ENCODE results near the gene PPFIBP2. TPM values are rescaled to one million over a fixed set of nuclear protein-coding genes. Genes with fewer than 3 reads are reported as not detected.
"Not testable (repeated sequence)": the region's sequence is repeated elsewhere in the genome, so short reads cannot be mapped to it uniquely, and the experiment has no call there.

PPFIBP2 gene
- total RNA-seq, 1 donor from 2014 or later, result 3.9 TPM

DNA sequence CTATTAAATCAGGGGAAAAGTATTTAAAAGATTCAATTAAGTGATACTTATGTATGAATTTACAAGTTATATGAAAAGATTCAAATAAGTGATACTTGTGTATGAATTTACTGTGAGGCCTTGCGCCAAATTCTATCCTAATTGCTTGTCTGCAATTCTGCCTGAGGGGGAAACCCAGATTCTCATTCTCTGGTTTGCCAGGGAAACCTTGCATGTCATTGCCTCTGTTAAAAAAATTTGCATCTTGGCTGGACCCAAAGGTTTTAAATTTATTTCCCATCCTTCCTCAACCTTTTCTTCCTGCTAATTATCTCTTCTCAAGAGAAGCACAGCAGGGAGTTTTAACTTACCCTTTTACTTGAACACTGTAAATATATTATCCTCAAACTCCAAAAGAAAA lies 14.7 kb upstream of the PPFIBP2 start:
- DNase-seq (ENCODE audit: low read depth), result no peak

DNA sequence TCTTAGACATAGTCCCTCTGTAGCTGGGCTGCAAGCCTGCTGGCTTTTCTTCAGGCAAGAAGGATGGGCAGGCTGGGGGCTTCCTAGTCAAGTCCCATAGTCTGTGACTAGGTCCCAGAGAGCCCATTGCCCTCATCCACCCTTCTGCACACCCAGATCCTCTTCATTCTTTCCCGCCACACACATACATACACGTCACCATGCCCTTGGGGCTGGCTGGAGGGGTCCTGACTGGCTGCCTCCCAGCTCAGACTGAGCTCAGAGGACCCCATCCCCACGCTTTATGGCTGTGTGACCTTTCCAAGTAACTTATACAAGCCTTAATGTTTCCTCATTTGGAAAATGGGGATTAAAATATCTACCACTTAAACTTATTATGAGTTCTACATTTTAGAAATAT lies 13.5 kb upstream of the PPFIBP2 start:
- no peak for DNase-seq (ENCODE audit: low read depth)

DNA sequence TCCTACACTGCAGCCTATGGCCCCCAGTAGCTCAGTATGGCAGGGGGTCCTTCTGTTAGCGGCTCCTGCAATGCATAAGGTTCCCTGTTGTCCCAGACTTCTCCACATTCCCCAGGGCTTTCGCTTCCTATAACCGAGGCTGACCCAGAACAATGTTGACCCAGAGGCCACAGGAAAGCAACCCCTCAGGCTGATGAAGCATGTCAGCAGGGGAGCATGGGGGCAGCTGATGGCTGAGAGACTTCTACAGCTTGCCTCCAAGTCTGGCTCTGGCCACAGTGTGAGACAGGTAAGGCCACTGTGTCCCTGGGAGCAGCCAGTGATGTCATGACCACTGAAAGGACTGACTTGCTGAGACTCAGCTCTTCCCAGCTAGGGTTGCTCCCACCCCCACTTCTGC lies 12.5 kb upstream of the PPFIBP2 start:
- no peak for DNase-seq (ENCODE audit: low read depth)

DNA sequence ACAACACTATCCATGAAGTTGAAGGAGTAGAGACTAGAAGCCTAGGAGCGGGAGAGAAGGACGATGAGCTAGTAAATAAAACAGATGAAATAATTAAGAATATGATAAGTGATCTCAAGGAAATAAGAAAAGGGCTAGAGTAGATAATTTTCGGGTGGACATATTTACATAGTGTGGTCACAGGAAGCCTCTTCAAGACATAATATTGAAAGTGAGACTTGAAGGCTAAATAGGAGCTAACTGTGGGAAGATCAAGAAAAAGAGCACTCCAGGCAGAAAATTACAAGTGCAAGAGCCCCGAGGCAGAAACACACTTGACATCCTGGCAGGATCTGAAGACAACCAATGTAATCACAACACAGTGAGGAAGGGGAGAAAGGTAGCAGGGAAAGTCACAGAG lies 11.9 kb upstream of the PPFIBP2 start:
- no peak for DNase-seq (ENCODE audit: low read depth)

DNA sequence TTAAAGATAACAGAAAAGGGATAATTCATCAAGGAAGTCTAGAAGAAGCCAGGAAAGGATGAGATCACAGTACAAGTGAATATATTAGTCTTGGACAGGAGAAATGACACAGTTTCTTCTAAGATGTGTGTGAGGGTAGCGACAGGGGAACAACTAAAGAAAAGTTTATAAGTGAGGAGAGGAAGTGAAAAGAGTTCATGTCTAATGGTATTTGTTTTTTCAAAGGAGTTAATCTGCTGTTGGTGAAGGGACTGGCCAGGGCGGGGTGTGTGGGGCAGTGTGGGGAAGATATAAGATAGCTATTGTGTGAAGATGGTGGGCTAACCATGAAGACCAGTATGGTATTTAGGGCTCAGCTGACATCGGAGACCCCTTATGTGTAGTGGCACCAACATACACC lies 7.6 kb upstream of the PPFIBP2 start:
- no peak for DNase-seq (ENCODE audit: low read depth)

DNA sequence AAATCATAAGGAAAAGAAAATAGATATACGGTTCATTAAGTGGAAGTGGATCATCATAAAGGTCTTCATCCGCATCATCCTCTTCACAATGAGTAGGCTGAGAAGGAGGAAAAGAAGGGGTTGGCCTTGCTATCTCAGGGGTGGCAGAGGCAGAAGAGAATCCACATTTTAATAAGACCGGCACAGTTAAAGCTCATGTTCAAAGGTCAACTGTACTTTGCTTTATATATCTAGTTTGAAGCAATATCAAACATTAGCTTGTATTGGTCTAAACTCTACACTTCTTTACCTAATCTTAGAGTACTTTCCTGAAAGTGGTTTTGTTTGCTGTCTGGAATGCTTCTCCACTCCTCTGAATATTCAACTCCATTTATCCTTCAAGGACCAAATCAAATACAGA lies 5.7 kb upstream of the PPFIBP2 start:
- no peak for DNase-seq (ENCODE audit: low read depth)

DNA sequence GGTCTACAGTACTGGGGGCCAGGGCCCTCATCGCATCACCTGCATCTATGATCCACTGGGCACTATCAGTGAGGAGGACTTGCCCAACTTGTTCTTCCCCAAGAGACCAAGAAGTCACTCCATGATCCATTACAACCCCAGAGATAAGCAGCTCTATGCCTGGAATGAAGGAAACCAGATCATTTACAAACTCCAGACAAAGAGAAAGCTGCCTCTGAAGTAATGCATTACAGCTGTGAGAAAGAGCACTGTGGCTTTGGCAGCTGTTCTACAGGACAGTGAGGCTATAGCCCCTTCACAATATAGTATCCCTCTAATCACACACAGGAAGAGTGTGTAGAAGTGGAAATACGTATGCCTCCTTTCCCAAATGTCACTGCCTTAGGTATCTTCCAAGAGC lies 3.8 kb upstream of the PPFIBP2 start:
- DNase-seq (ENCODE audit: low read depth), result no peak

DNA sequence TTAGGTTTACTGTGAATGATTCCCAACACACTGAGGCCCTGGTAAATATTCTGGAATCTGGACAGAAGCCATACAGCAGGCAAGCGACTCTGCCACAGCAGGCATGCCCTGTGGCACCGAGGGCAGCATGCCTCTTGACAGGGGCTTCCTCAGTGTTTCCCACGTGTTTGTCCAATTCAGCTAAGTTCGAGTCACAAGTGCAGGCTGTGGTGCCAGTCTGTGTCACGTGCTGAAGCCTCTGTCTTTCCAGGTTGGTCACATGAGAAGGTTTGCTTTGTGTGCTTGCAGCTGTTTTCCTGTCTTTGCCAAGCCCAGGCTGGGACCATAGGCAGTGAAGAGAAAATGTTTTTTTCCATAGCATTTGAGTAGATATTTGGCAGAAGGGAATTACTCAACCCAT lies 2.4 kb upstream of the PPFIBP2 start:
- peak; percentile 36 for DNase-seq (ENCODE audit: low read depth)

DNA sequence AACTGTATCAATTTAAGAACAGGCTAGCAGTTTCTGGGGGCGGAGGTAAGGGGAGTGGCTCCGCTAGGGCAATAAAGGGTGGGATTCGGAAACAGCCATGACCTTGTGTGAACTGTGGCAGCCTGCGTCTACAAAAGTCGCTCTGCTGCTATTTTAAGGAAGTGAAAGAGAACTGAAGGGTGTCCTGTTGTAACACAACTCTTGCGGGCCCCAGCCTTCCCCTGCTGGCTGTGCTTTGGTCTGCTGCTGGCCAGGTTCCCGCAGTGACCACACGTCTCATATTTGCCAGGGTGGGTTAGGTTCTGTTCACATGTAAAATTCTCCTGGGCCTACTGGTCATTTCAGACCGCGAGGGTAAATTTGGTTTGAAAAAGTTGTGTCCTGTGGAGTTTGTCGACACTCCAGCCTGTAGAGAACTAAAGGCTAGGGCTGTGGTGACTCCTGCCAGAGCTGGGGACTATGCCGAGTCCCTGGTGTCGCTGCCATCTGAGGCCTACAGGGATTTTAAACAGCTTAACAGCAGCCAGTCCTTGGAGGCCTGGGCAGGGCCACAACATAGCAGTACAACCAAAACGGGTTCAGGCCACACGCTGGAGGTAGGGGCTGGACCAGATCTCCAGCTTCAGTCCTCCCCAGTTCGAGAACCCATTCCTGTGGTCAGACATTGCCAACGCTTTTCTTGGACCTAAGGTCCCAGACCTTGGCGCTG lies 1.1 kb upstream of the PPFIBP2 start:
- DNase-seq (ENCODE audit: low read depth), result peak; percentile 38

DNA sequence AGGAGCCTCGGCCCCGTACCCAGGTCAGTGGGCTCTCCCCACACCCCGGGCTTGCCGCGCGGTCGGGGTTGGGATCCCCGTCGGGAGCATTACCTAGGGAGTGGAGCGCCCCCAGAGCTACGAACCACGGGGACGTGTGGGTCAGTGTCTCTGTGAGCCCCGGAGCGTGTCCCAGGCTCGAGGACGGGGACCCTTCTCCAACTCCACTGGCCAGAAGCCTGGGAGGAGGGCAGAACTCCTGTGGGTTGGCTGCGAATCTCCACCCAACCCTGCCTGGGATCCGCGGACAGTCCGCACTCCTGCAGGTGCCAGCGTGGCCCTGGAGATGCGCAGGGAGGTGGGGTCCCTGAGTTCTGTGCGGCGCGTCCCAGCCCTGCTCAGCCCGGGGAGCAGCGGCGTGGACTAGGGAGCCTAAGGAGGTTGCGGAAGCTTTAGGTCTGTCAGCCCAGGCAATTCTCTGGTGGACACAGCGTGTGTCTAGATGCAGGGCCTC lies 346 bp downstream of the PPFIBP2 start:
- no peak for DNase-seq (ENCODE audit: low read depth)

DNA sequence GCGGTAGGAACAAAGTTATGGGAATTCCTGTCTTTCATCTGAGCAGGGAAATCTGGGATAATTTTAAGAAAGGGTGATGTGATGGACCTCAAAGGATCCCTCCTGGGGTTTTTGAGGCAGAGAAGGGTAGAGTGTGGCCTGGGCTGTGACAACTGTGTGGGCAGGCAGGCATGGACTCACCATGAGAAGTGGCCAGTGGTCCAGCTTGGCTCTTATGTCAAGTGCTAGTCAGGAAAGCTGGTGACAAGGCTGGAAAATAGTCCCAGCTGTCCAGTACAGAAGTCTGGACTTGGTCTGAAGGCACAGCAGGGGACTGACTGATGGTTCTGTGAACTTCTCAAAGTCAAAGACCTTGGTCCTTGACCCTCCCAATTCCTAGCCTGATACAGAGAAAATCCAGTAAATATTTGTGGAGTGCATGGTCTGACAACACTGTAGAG lies 1.7 kb downstream of the PPFIBP2 start:
- no peak for DNase-seq (ENCODE audit: low read depth)

DNA sequence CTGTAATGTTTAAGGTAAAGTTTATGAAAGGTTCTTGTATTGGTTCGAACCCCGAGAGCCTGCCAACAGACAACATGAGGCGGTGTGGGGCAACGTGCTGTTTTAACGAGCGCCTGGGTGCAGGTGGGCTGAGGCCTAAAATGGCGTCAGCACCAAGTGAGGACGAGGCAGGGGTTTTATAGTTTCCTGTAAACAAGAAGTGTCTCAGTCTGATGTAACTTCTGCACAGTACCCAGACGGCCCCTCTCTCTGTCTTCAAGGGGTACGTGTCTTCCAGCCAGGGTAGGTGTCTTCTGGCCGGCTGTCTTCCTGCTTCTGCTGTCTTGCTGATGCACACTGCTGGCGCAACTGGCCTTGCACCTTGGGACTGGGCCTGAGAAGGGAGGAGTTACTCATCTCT lies 2.7 kb downstream of the PPFIBP2 start:
- DNase-seq (ENCODE audit: low read depth), result no peak

DNA sequence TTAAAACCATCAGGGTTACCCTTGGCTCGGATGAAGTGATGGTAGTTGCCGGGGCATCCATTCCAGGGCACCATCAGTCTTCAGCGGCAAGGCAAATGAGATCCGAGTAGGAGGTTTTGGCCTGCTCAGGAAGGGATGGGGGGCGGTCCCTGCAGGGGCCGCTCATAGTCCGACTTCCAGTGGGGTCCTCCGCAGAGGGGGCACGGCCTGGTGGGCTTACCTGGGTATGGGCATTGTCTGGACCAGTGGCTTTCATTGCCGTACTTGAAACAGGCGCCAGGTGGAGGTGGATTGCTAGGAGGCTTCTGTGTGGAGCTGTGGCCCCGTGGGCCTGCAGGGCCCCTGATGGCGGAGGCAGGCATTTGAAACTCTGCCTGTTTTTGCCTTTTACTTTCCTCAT lies 3.9 kb downstream of the PPFIBP2 start:
- DNase-seq (ENCODE audit: low read depth), result not testable (repeated sequence)

DNA sequence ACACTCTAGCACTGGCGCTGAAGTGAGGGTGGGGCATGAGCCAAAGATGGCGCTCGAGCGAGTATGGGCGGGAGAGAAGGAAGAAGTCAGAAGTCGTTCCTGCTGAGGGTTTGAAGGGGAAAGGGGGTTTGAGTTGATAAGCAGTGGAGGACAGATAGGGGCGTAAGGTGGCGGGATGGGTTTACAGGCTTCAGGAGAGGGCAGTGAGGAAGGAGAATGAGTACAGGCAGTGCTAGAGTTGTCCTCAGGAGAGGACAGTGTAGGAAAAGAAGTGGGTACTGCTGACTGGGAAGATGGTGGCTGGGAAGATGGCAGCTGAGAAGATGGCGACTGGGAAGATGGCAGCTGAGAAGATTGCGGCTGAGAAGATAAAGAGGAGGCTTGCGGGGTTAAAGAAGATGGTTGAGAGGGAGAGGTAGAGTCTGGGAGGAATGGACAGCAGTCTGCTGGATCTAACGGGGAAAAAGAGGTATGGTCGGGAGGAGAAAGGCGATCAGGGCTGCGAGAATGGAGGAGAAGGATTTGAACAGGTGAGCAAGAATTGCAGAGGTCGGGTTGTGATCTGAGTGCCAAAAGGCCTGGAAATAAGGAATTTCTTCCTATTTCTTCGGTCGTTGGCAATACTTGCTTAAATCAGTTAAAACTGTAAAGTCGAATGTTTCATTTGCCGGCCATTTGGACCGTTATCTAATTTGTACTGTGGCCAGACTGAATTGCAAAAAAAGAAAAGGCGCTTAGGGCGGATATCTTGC lies 5.2 kb downstream of the PPFIBP2 start:
- no peak for DNase-seq (ENCODE audit: low read depth)

DNA sequence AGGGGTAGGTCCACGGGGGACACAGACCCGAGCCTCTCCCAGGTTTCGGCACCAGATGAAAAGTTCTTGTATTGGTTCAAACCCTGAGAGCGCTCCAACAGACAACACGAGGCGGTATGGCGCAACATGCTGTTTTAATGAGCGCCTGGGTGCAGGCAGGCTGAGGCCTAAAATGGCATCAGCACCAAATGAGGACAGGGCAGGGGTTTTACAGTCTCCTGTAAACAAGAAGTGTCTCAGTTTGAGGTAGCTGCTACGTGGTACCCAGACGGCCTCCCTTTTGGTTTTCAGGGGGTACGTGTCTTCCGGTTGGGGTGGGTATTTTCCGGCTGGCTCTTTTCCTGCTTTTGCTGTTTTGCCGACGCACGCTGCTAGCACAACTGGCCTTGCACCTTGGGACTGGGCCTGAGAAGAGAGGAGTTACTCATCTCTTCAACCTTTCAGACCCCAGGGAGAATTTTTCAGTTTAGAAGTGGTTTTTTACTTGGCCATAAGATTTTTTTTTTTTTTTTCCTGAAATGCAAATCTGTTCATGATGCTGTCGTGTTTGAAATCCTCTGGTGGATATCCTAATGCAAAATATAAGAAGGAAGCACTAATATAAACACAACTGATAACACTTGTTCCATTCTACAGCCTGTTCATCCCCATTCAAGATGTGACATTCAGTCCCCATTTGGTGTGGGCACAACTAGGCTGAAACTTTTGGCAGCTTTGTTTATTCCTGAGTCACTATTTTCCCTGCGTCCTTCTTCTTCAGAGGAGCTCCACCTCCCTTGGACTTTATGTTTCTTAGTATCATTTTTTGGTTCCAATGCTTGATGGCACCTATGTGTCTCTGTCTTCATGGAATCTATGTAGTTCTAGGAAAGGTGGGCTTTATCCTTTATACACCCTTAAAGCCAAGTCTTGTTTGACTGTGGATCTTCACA lies 6.5 kb downstream of the PPFIBP2 start:
- no peak for DNase-seq (ENCODE audit: low read depth)

DNA sequence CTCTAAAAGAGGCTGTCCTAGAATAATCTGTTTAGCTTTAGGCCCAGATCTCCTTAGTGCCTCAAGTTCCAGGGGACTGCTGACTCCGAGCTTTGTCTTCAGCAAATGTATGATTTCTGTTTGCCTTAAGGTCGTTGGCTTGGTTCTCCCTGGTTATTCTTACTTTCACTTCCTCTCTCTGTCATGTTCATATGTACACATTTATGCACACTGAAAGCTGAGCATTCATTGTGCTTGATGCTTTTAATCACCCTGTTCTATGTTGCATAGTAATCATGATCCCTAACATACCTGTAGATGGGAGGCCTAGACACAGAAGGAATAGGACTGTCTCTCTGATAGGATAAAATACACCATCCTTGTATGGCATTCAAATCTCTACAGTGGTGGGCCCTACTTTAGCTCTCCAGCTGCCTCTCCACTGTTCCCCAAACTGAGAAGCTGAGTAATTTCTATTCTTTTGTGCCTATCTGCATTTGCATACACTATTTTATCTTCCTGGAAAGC lies 7.2 kb downstream of the PPFIBP2 start:
- no peak for DNase-seq (ENCODE audit: low read depth)

DNA sequence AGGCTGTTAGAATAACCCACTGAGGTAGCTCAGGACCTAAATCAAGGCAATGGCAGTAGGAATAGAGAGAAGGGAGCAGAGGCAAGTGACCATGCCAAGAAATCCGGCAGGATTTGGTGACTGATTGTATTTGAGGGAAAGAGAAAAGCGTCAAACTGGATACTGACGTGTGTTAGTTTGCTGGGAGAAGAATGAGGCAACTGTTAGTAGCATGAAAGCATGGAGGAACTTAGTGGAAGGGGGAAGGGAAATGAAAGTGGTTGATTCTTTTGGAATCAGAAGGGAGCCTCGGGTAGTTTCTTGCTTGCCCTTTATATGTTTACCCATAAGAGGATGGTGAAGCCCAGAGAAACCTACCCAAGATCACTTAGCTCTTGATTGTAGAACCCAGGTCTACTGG lies 8.3 kb downstream of the PPFIBP2 start:
- no peak for DNase-seq (ENCODE audit: low read depth)

DNA sequence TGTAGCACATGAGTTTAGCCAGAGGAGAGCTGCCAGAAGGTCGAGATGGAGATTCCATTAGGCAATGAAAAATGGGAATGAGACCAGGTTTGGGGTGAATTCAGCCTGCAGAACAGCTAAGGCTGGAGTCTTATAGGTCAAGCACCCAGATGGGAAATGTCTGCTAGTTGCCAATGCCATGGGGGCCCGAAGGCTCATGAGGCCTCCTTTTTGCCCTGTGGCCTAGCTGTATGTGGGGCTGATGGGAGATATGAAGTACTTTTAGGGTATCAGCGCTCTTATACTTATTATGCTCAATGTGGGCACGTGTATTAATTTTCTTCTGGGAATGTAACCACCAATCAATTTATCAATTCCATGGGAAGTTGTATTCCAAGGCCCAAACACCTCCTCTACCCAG lies 8.7 kb downstream of the PPFIBP2 start:
- no peak for DNase-seq (ENCODE audit: low read depth)

DNA sequence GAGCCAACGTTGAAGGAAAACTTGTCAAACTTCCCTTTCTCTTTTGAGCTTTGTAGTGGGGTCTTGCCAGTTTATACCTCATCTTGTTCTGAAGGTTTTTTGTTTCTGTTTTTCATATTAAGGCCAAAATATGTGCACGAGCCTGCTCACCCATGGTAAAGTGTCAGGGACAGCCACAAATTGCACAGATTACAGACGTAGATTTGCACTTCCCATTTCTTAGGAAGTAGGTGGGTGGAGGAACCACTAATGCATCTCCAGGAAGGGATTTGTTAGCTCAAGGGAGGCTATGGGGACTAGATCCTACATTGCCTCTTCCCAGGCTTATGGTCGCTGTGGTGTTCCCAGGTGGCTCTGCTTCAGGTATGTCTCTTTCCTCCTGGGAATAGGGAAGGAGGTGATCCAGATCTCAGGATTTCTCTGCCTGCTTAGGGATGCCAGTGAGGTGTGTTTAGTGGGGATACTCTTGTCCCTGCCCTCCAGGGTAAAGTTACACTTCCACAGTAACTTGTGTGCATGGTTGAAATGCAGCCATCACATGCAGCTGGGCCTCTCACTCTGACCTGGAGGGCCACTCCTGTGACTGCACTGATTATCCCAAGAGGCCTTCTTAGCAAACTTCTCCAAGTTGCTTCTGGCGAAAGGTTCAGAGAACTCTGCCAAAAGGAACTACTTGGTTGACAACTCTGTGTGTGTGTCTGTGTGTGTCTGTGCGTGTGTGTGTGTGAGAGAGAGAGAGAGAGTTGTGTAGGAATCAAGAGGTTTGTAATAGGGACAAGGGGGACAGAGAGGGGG lies 9.8 kb downstream of the PPFIBP2 start:
- no peak for DNase-seq (ENCODE audit: low read depth)

DNA sequence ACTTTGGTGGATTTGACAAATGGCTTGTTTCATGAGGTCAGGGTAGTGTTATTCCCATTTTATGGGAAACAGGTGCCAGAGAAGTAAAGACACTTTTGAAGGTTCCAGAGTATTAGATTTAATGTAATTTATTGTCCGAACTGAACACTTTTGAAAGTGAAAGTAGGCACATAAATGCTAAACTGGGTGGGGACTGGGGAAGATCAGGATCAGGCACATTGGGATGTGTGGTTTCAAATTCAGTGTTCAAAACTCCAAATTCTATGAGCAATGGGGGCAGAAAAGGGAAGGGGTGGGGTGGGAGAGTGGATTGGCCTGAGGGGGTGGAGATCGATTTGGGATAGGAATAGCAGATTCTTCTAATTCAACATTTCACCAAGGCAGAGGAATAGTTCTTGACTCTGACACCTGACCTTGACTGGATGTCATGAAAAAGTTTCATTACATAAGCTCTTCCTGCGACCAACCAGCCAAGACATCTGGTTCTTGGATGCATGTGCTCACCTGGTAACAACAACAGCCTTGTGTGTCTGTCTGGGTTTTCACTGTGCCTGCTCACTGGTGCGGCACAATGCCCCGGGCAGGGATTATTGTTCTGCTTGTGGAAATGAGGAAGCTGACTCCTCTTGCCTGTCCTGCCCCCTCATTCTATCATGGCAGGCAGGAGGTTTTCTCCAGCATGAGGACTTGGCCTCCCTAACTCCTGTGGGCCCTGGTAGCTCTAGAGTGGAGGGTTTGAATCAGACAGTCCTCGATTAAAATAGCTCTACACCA lies 10.8 kb downstream of the PPFIBP2 start:
- DNase-seq (ENCODE audit: low read depth), result peak; percentile 80

All from renal cortical epithelial cell (primary cell).